Mesenchymal stem cell (in vitro differentiated cells and primary cell): Measurements from ENCODE around the gene TMEM108.

Experiments used
- DNase-seq: peaks from one replicate; pipeline ENCODE4 v3.0.0-alpha.2; 2013
- H2AFZ ChIP-seq: one replicate; pipeline ENCODE4 v1.6.1; 2013; ENCODE audit warnings: low read depth, mild to moderate bottlenecking, control low read depth, inconsistent platforms, low read length, moderate library complexity
- H2AK5ac ChIP-seq: 2 replicates; pipeline ENCODE4 v1.6.1; 2013; ENCODE audit warnings: low read length, moderate library complexity, mild to moderate bottlenecking, inconsistent platforms; ENCODE audit not compliant: severe bottlenecking
- H2BK120ac ChIP-seq: one replicate; pipeline ENCODE4 v1.6.1; 2013; ENCODE audit warnings: low read depth, mild to moderate bottlenecking, inconsistent platforms, low read length, moderate library complexity
- H2BK12ac ChIP-seq, 2 experiments: one replicate each; pipeline ENCODE4 v1.6.1; 2013; ENCODE audit warnings: inconsistent platforms in 2 of 2, low read length in 2 of 2, mild to moderate bottlenecking in 2 of 2, moderate library complexity in 2 of 2, control low read depth in 1 of 2
- H2BK15ac ChIP-seq: one replicate; pipeline ENCODE4 v1.6.1; 2013; ENCODE audit warnings: mild to moderate bottlenecking, low read depth, inconsistent platforms; ENCODE audit not compliant: poor library complexity, severe bottlenecking
- H2BK5ac ChIP-seq: 2 replicates; pipeline ENCODE4 v1.6.1; 2013; ENCODE audit warnings: low read depth, mild to moderate bottlenecking, low read length, control low read depth, inconsistent platforms; ENCODE audit not compliant: poor library complexity, severe bottlenecking
- H3K14ac ChIP-seq, 2 experiments: one replicate each; pipeline ENCODE4 v1.6.1; 2013; ENCODE audit warnings: inconsistent platforms in 2 of 2, low read length in 2 of 2, control low read depth in 1 of 2, mild to moderate bottlenecking in 1 of 2, moderate library complexity in 1 of 2
- H3K18ac ChIP-seq, 2 experiments: one replicate each; pipeline ENCODE4 v1.6.1; 2013; ENCODE audit warnings: inconsistent platforms in 2 of 2, low read length in 2 of 2, control low read depth in 1 of 2, low read depth in 1 of 2, mild to moderate bottlenecking in 1 of 2
- H3K23ac ChIP-seq, 2 experiments: one replicate each; pipeline ENCODE4 v1.6.1; 2013; ENCODE audit warnings: inconsistent platforms in 2 of 2, low read length in 2 of 2, mild to moderate bottlenecking in 2 of 2, moderate library complexity in 2 of 2, control low read depth in 1 of 2
- H3K27ac ChIP-seq: 2 replicates; pipeline ENCODE4 v1.5.1; 2013; ENCODE audit warnings: mild to moderate bottlenecking, moderate library complexity, low read length, control low read depth, inconsistent platforms; ENCODE audit not compliant: poor library complexity, severe bottlenecking
- H3K27me3 ChIP-seq, 2 experiments: 2 replicates each; pipeline versions ENCODE4 v1.6.1 to v1.7.0; 2013; ENCODE audit warnings: low read length in 2 of 2, mild to moderate bottlenecking in 2 of 2, moderate library complexity in 2 of 2, control low read depth in 1 of 2, inconsistent platforms in 1 of 2; ENCODE audit not compliant: control insufficient read depth in 1 of 2, insufficient read depth in 1 of 2
- H3K36me3 ChIP-seq, 2 experiments: 2 replicates each; pipeline versions ENCODE4 v1.6.1 to v1.7.0; 2013; ENCODE audit warnings: low read length in 2 of 2, control low read depth in 1 of 2, inconsistent platforms in 1 of 2, low read depth in 1 of 2, mild to moderate bottlenecking in 1 of 2; ENCODE audit not compliant: insufficient read depth in 2 of 2, control insufficient read depth in 1 of 2
- H3K4ac ChIP-seq, 2 experiments: one replicate each; pipeline ENCODE4 v1.6.1; 2013; ENCODE audit warnings: inconsistent platforms in 2 of 2, low read length in 2 of 2, mild to moderate bottlenecking in 2 of 2, moderate library complexity in 2 of 2, control low read depth in 1 of 2, low read depth in 1 of 2
- H3K4me1 ChIP-seq: 2 replicates; pipeline ENCODE4 v1.6.1; 2013; ENCODE audit warnings: low read depth, low read length, control low read depth; ENCODE audit not compliant: control insufficient read depth, insufficient read depth
- H3K4me2 ChIP-seq: 2 replicates; pipeline ENCODE4 v1.6.1; 2013; ENCODE audit warnings: low read length, mild to moderate bottlenecking, inconsistent platforms; ENCODE audit not compliant: poor library complexity, severe bottlenecking
- H3K4me3 ChIP-seq, 2 experiments: 2 replicates each; pipeline versions ENCODE4 v1.5.1 to v1.7.0; 2013; ENCODE audit warnings: low read length in 2 of 2, mild to moderate bottlenecking in 2 of 2, control low read depth in 1 of 2, low read depth in 1 of 2; ENCODE audit not compliant: insufficient read depth in 1 of 2
- H3K79me1 ChIP-seq: replicated peaks from 2 replicates; pipeline ENCODE4 v1.6.1; 2013; ENCODE audit warnings: mild to moderate bottlenecking, control low read depth, low read length, inconsistent platforms; ENCODE audit not compliant: poor library complexity, severe bottlenecking
- H3K9ac ChIP-seq: 2 replicates; pipeline ENCODE4 v1.7.0; 2013; ENCODE audit warnings: mild to moderate bottlenecking, low read length, moderate library complexity
- H3K9me3 ChIP-seq: 2 replicates; pipeline ENCODE4 v1.7.0; 2013; ENCODE audit warnings: mild to moderate bottlenecking, low read length; ENCODE audit not compliant: control insufficient read depth
- H4K8ac ChIP-seq: one replicate; pipeline ENCODE4 v1.6.1; 2013; ENCODE audit warnings: inconsistent platforms, mild to moderate bottlenecking, low read length, moderate library complexity
- H4K91ac ChIP-seq: one replicate; pipeline ENCODE4 v1.6.1; 2013; ENCODE audit warnings: mild to moderate bottlenecking, low read length, inconsistent platforms
- WGBS: methylation state at CpG from one replicate; pipeline ENCODE4 v1.1.7; 2013; ENCODE audit warnings: mixed read lengths; 5-methylcytosine and 5-hydroxymethylcytosine counted together

Gene TMEM108

DNA sequence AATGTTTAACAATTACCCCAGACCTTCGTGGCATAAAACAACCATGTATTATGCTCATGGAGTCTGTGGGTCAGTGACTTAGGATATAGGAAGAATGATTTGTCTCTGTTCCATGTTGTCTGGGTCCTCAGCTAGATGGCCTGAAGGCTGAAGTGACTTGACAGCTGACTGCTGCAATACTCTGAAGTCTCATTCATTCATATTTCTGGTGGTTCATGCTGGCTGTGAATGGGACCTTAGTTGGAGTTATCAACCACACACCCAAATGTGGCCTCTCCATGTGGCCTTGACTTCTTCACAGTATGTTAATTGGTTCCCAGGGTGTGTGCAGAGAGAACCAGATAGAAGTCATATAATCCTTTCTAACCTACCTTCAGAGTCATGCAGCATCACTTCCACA lies 216.5 kb downstream of the TMEM108 start:
- H4K8ac ChIP-seq: no peak overlapping the region
- no peaks in the 10 kb centered on the region for H3K36me3 ChIP-seq
- H3K4me1 ChIP-seq: peaks cover 3% of the 10 kb centered on the region
- H2AK5ac ChIP-seq: no peak overlapping the region
- no peaks in the 10 kb centered on the region for H3K9me3 ChIP-seq
- H2BK5ac ChIP-seq: no peak overlapping the region
- H4K91ac ChIP-seq: no peak overlapping the region
- no peak overlapping the region for H2AFZ ChIP-seq
- 85% methylated on average over 1 of the region's 1 CpG for WGBS
- no peak overlapping the region for H3K9ac ChIP-seq
- H2BK120ac ChIP-seq: no peak overlapping the region
- no peak overlapping the region for H2BK15ac ChIP-seq
- no peak overlapping the region for H3K4ac ChIP-seq
- H3K23ac ChIP-seq: no peak overlapping the region
- H3K4me3 ChIP-seq: no peak overlapping the region
- H3K79me1 ChIP-seq: no peaks in the 10 kb centered on the region
- no peak overlapping the region for H3K27ac ChIP-seq
- H3K14ac ChIP-seq: no peak overlapping the region
- H2BK12ac ChIP-seq: no peak overlapping the region
- H3K4me2 ChIP-seq: no peak overlapping the region
- no peak for DNase-seq
- H3K18ac ChIP-seq: no peak overlapping the region
- no peaks in the 10 kb centered on the region for H3K27me3 ChIP-seq

DNA sequence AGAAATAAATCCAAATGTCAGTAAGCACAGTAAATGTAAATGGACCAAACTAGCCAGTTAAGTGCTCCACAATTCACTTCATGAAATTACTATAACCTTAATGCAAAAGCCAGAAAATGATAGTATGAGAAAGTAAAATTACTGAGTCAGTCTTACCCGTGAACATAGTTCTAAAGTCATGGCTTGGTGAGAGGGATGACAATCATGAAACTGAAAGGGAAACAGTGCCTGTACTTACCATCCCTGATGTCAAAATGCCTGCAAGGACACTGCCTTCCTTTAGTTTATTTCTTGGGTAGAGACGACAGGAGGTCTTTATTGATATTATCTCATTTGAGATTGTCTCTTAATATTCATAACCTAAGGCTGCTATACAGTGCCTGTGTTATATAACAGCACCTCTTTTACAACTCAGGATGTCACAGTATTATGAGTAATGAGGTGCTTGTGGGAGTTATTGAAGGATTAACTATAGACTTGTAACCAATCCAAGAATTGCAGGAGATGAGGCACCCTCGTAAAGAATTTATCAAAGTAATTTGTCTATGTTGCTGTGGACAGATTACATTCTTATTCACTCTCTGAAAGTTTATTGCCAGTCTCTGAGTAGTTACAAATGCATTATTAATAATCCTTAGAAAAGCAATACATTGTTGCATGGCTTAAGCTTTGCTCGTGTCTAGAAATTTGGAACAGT lies 218.7 kb downstream of the TMEM108 start:
- no peak overlapping the region for H2BK5ac ChIP-seq

DNA sequence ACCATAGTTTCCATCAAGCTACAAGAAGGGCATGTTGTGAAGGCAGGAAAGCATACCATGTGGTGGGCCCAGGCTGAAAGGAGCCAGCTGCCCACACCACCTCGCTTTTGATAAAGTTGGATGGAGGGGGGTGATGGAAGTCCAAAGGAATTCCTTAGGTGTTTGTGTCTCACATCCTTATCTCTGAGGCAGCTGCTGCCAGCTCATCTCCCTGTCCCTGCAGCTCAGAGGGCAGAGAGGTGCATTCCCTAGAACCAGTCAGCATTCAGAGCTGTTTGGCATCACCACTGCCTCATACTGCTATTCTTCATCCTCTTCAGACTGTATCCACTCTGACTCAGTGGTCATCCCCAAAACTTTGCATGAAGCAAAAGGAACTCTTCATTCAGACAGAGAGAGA lies 220.2 kb downstream of the TMEM108 start:
- 43% methylated on average over 1 of the region's 1 CpG for WGBS
- no peak overlapping the region for H2BK5ac ChIP-seq
- H3K4ac ChIP-seq: no peak overlapping the region
- H2AK5ac ChIP-seq: no peak overlapping the region
- H3K14ac ChIP-seq: no peak overlapping the region
- H2BK15ac ChIP-seq: no peak overlapping the region
- no peak overlapping the region for H2BK12ac ChIP-seq
- no peaks in the 10 kb centered on the region for H3K9me3 ChIP-seq
- H3K18ac ChIP-seq: no peak overlapping the region
- H3K4me3 ChIP-seq: no peak overlapping the region
- H3K4me2 ChIP-seq: no peak overlapping the region
- peaks cover 3% of the 10 kb centered on the region for H3K4me1 ChIP-seq
- H3K79me1 ChIP-seq: no peaks in the 10 kb centered on the region
- DNase-seq: no peak
- H2AFZ ChIP-seq: no peak overlapping the region
- H3K27ac ChIP-seq: no peak overlapping the region
- H3K23ac ChIP-seq: no peak overlapping the region
- peaks cover 0 to 4% of the 10 kb centered on the region in 2 experiments for H3K27me3 ChIP-seq
- H3K36me3 ChIP-seq: no peaks in the 10 kb centered on the region
- H4K8ac ChIP-seq: no peak overlapping the region
- no peak overlapping the region for H4K91ac ChIP-seq
- no peak overlapping the region for H2BK120ac ChIP-seq
- no peak overlapping the region for H3K9ac ChIP-seq

More for the DNA sequence above, 218.7 kb downstream of the TMEM108 start:
- Histone ChIP-seq H2BK120ac (no peak overlapping the region), H3K4ac (no peak overlapping the region), H2BK12ac (no peak overlapping the region), H3K79me1 (no peaks in the 10 kb centered on the region), H2AFZ (no peak overlapping the region), H2BK15ac (no peak overlapping the region), H3K4me3 (no peak overlapping the region), H3K27me3 (no peaks in the 10 kb centered on the region), H3K4me2 (no peak overlapping the region), H3K9me3 (no peaks in the 10 kb centered on the region), H3K36me3 (no peaks in the 10 kb centered on the region), H4K8ac (no peak overlapping the region), H3K14ac (no peak overlapping the region), H2AK5ac (no peak overlapping the region), H4K91ac (no peak overlapping the region), H3K27ac (no peak overlapping the region), H3K4me1 (peaks cover 3% of the 10 kb centered on the region), H3K9ac (no peak overlapping the region), H3K23ac (no peak overlapping the region), H3K18ac (no peak overlapping the region)
- WGBS: 76% methylated on average over 2 of the region's 4 CpGs
- DNase-seq: no peak

DNA sequence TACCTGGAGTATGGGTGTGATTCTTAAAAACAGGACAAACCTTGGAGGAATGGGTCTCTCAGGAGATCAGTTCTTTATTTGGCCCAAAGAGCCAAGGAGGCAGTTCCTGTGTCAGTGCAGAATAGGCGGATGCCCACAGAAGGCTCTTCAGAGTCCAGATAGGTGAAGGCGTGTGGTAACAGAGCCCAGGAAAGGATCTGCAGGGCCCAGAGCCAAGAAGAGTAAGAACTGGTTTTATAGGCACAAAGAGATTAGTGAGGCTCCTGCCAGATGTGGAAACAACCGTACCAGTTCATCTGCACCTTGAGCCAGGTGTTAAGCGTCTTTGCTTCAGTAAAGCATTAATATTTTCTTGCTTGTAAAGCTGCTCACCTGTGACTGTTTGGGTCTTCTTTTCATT lies 221.6 kb downstream of the TMEM108 start:
- Histone ChIP-seq H4K8ac (no peak overlapping the region), H3K4me3 (no peak overlapping the region), H2AK5ac (no peak overlapping the region), H3K9ac (no peak overlapping the region), H3K27ac (no peak overlapping the region), H2BK12ac (no peak overlapping the region), H3K18ac (no peak overlapping the region), H3K27me3 (peaks cover 0 to 8% of the 10 kb centered on the region in 2 experiments), H2BK120ac (no peak overlapping the region), H3K79me1 (no peaks in the 10 kb centered on the region), H3K4me2 (no peak overlapping the region), H2BK15ac (no peak overlapping the region), H3K14ac (no peak overlapping the region), H2AFZ (no peak overlapping the region), H3K36me3 (no peaks in the 10 kb centered on the region), H3K4me1 (peaks cover 3% of the 10 kb centered on the region), H2BK5ac (no peak overlapping the region), H4K91ac (no peak overlapping the region), H3K9me3 (no peaks in the 10 kb centered on the region), H3K23ac (no peak overlapping the region), H3K4ac (no peak overlapping the region)
- no peak for DNase-seq
- WGBS: 88% methylated on average over 3 of the region's 4 CpGs
